ENCODE results near the gene LRRK1.

Gene LRRK1

DNA sequence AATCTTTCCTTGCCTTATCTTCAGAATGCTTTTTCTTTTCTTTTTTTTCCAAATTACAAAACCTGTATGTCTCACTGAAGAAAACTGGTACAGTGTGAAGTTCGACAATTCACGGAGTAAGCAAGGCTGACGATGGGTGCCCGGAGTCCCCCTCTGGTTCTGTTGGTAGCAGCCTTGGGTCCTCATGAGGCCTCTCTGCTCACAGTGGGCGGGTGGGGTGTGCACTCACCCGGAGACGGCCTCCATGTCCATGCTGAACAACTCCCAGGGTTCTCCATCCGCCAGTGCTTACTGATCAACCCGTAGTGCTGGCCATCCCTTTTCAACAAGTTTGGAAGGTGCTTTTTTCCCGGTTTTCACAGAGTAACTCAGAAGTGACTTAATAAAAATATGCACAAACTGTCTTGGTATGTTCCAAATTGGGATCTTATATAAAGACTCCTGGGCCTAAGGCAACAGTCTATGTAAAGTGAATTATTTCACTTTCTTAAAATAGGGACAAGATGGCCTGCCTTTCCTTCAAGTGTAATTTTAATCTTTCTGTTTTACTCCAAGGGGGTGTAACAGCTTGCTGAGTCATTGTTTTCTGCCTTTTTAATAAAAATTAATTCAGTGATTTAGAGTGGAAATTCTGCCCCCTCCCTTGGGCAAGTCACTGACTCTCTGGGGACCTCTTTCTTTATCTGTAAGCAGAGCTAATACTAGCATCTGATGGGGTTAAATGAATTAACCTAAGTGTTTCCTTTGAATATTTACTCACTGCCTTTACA is 23.7 kb downstream of the LRRK1 start:
- Histone ChIP-seq H3K36me3 (ENCODE audit: control insufficient read depth in 1 of 2, insufficient read depth in 2 of 2, low read length in 2 of 2) (no peaks in the 10 kb centered on the region), H3K4me3 (ENCODE audit: low read depth in 1 of 2, low read length in 2 of 2) (no peak overlapping the region)

DNA sequence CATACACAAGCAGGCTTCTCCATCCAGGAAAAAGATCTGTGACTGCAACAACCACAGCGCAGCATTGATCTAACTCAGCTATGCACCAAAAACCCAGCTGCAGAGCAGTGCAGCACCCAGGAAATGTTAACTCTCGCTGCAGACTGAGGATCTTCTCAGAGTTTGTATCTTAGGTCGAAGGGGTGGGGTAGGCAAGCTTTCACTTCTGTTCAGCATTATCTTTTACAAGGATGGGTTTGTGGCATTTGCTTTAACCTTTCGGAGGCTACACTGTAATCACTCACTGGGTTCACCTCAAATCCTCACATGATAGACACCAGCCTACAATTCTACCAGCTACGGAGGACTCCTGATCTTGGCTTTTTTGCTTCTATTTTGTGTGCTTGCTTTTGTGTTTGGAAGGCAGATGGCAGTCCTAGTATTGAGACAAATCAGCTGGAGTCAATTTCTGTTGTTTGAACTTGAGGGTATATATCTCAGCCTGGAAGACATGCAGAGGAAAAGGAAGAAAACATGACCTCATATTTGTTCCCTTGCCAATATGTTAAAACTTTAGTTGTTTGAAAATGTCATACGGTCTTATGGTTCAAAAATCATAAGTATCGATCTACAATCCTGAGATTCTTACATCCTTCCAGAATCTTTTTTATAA is 25.2 kb downstream of the LRRK1 start:
- no peaks in the 10 kb centered on the region for H3K27me3 ChIP-seq (ENCODE audit: low read depth, low read length)
- peaks cover 4% of the 10 kb centered on the region in 2 donors for H3K4me1 ChIP-seq (ENCODE audit: control insufficient read depth in 1 of 2, insufficient read depth in 2 of 2, low read length in 2 of 2)
- H3K36me3 ChIP-seq (ENCODE audit: control insufficient read depth in 1 of 2, insufficient read depth in 2 of 2, low read length in 2 of 2) = no peaks in the 10 kb centered on the region
- no peaks in the 10 kb centered on the region for H3K9me3 ChIP-seq (ENCODE audit: control insufficient read depth in 1 of 2, low read length in 2 of 2)
- no peak overlapping the region for H3K27ac ChIP-seq (ENCODE audit: low read length)
- no peak overlapping the region for H3K4me3 ChIP-seq (ENCODE audit: low read depth in 1 of 2, low read length in 2 of 2)

More for the DNA sequence above, 23.7 kb downstream of the LRRK1 start:
- no peaks in the 10 kb centered on the region for H3K27me3 ChIP-seq (ENCODE audit: low read depth, low read length)
- H3K27ac ChIP-seq (ENCODE audit: low read length) = no peak overlapping the region
- H3K4me1 ChIP-seq (ENCODE audit: control insufficient read depth in 1 of 2, insufficient read depth in 2 of 2, low read length in 2 of 2) = peaks cover 3 to 4% of the 10 kb centered on the region in 2 donors
- no peaks in the 10 kb centered on the region for H3K9me3 ChIP-seq (ENCODE audit: control insufficient read depth in 1 of 2, low read length in 2 of 2)

DNA sequence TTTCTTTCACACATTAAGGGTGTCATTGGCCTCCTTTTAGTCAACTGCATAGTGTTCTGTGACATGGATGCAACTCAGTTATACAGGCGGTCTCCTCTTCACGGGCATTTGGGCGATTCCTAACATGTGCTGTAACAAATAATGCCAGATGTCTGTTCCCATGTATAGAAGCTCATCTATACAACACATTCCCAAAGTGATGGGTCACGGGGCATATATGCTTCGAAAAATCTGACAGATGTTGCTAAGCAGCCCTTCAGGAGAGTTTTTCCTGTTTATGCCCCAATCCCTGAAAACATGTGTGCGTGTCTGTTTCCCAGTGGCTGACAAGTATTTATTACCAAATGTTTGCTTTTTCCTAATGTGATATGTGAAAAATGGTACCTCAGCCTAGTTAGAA is 25.8 kb downstream of the LRRK1 start:
- H3K4me3 ChIP-seq (ENCODE audit: low read depth in 1 of 2, low read length in 2 of 2) = no peak overlapping the region
- H3K27ac ChIP-seq (ENCODE audit: low read length) = no peak overlapping the region
- no peaks in the 10 kb centered on the region for H3K36me3 ChIP-seq (ENCODE audit: control insufficient read depth in 1 of 2, insufficient read depth in 2 of 2, low read length in 2 of 2)
- no peaks in the 10 kb centered on the region for H3K9me3 ChIP-seq (ENCODE audit: control insufficient read depth in 1 of 2, low read length in 2 of 2)
- H3K27me3 ChIP-seq (ENCODE audit: low read depth, low read length) = no peaks in the 10 kb centered on the region
- H3K4me1 ChIP-seq (ENCODE audit: control insufficient read depth in 1 of 2, insufficient read depth in 2 of 2, low read length in 2 of 2) = peaks cover 4% of the 10 kb centered on the region in 2 donors

DNA sequence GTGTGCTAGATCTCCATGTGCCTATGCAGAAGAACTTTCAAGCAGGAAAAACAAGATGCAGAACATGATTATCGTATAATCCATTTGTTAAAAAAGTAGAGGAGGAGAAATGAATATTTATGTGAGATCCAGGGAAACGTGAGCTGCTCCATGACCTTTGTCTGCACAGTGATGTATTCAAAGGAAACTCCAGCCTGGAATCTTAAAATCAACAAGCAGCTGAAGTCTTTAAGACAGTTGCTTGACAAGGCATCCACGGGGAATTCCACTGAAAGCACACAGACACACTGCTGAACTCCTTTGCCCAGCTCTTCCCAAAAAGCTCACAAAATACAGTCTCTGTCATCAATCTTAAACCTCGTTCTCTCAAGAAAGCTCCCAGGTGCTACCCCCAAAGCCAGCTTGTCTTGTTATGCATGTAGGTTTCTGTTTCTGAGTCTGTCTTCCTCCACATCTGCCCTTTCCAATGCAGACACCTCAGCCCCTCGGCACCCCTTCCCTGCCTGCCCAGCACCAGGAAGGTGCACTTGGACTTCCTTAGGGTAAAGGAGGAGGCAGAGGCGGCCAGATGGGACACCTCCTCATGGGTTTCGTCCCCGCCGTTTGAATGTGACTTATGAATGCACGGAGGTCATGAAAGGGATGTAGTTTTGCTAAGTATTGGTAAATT is 28.7 kb downstream of the LRRK1 start:
- Histone ChIP-seq H3K27ac (ENCODE audit: low read length) (no peak overlapping the region), H3K4me1 (ENCODE audit: control insufficient read depth in 1 of 2, insufficient read depth in 2 of 2, low read length in 2 of 2) (peaks cover 4% of the 10 kb centered on the region in 2 donors), H3K36me3 (ENCODE audit: control insufficient read depth in 1 of 2, insufficient read depth in 2 of 2, low read length in 2 of 2) (no peaks in the 10 kb centered on the region), H3K4me3 (ENCODE audit: low read depth in 1 of 2, low read length in 2 of 2) (no peak overlapping the region), H3K9me3 (ENCODE audit: control insufficient read depth in 1 of 2, low read length in 2 of 2) (no peaks in the 10 kb centered on the region), H3K27me3 (ENCODE audit: low read depth, low read length) (no peaks in the 10 kb centered on the region)

DNA sequence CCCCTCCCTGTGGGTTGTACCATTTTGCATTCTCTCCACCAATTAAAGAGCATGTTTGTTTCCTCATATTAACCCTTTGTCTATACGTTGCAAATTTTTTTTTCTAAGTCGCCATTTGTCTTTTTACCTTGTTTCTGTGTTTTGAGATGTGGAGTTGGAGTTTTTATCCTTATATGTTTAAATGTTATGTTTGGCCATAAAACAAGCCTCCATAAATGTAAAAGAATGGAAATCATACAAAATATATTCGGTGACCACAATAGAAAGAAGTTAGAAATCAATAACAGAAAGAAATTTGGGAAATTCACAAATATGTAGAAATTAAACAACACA is 29.2 kb downstream of the LRRK1 start:
- H3K36me3 ChIP-seq (ENCODE audit: control insufficient read depth in 1 of 2, insufficient read depth in 2 of 2, low read length in 2 of 2) = no peaks in the 10 kb centered on the region
- no peaks in the 10 kb centered on the region for H3K9me3 ChIP-seq (ENCODE audit: control insufficient read depth in 1 of 2, low read length in 2 of 2)
- H3K27me3 ChIP-seq (ENCODE audit: low read depth, low read length) = no peaks in the 10 kb centered on the region
- H3K4me1 ChIP-seq (ENCODE audit: control insufficient read depth in 1 of 2, insufficient read depth in 2 of 2, low read length in 2 of 2) = peaks cover 4% of the 10 kb centered on the region in 2 donors
- no peak overlapping the region for H3K4me3 ChIP-seq (ENCODE audit: low read depth in 1 of 2, low read length in 2 of 2)
- H3K27ac ChIP-seq (ENCODE audit: low read length) = no peak overlapping the region

DNA sequence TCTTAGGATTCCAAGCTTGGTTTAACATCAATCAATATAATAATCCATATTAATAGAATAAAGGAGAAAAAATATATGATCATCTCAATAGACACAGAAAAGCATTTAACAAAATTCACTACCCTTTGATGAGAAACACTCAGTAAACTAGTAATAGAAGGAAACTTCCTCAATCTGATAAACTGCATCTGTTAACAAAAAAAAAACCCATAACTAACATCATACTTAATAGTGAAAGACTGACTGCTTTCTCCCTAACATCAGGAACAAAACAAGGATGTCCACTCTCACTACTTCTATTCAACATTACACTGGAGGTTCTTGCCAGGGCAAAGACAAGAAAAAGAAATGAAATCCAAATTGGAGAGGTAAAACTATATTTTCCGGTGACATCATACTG is 30.5 kb downstream of the LRRK1 start:
- H3K27me3 ChIP-seq (ENCODE audit: low read depth, low read length) = no peaks in the 10 kb centered on the region
- peaks cover 0 to 4% of the 10 kb centered on the region in 2 donors for H3K4me1 ChIP-seq (ENCODE audit: control insufficient read depth in 1 of 2, insufficient read depth in 2 of 2, low read length in 2 of 2)
- H3K27ac ChIP-seq (ENCODE audit: low read length) = no peak overlapping the region
- no peak overlapping the region for H3K4me3 ChIP-seq (ENCODE audit: low read depth in 1 of 2, low read length in 2 of 2)
- no peaks in the 10 kb centered on the region for H3K9me3 ChIP-seq (ENCODE audit: control insufficient read depth in 1 of 2, low read length in 2 of 2)
- no peaks in the 10 kb centered on the region for H3K36me3 ChIP-seq (ENCODE audit: control insufficient read depth in 1 of 2, insufficient read depth in 2 of 2, low read length in 2 of 2)

DNA sequence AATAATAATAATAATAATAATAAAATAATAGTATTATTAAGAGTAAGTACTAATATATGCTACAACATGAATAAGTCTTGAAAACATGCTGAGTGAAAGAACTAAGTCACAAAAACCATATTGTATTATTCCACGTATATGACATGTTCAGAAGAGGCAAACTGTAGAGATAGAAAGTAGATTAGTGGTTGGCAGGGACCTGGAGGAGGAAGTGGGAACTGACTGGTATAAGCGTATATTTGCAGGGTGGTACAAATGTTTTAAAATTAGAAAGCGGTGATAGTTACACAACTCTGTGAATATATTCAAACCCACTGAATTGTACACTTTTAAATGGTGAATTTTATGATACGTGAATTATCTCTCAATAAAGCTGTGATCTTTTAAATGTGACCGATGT is 32.8 kb downstream of the LRRK1 start:
- Histone ChIP-seq H3K27ac (ENCODE audit: low read length) (no peak overlapping the region), H3K9me3 (ENCODE audit: control insufficient read depth in 1 of 2, low read length in 2 of 2) (no peaks in the 10 kb centered on the region), H3K4me1 (ENCODE audit: control insufficient read depth in 1 of 2, insufficient read depth in 2 of 2, low read length in 2 of 2) (peaks cover 0 to 4% of the 10 kb centered on the region in 2 donors), H3K36me3 (ENCODE audit: control insufficient read depth in 1 of 2, insufficient read depth in 2 of 2, low read length in 2 of 2) (no peaks in the 10 kb centered on the region), H3K4me3 (ENCODE audit: low read depth in 1 of 2, low read length in 2 of 2) (no peak overlapping the region), H3K27me3 (ENCODE audit: low read depth, low read length) (no peaks in the 10 kb centered on the region)

DNA sequence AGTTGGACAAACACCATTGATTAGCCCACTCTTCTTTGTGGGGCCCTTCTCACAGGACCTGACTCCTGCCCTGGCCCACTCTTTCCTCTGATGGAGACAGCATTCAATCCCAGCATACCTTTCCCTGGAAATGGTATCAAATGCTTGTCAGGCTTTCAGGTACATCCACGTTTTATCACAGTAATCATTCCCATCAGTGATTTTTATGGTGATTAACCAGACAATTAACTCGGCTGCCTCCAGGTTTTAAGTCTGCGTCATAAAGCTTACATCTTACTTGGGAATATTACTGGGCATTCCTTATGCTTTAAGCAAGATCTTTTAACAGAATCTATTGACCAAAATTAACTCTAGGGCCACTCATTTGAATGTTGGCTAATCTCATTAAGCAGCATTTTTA is 33.4 kb downstream of the LRRK1 start:
- Histone ChIP-seq H3K4me3 (ENCODE audit: low read depth in 1 of 2, low read length in 2 of 2) (no peak overlapping the region), H3K27me3 (ENCODE audit: low read depth, low read length) (no peaks in the 10 kb centered on the region), H3K4me1 (ENCODE audit: control insufficient read depth in 1 of 2, insufficient read depth in 2 of 2, low read length in 2 of 2) (peaks cover 0 to 4% of the 10 kb centered on the region in 2 donors), H3K9me3 (ENCODE audit: control insufficient read depth in 1 of 2, low read length in 2 of 2) (no peaks in the 10 kb centered on the region), H3K27ac (ENCODE audit: low read length) (no peak overlapping the region), H3K36me3 (ENCODE audit: control insufficient read depth in 1 of 2, insufficient read depth in 2 of 2, low read length in 2 of 2) (no peaks in the 10 kb centered on the region)

DNA sequence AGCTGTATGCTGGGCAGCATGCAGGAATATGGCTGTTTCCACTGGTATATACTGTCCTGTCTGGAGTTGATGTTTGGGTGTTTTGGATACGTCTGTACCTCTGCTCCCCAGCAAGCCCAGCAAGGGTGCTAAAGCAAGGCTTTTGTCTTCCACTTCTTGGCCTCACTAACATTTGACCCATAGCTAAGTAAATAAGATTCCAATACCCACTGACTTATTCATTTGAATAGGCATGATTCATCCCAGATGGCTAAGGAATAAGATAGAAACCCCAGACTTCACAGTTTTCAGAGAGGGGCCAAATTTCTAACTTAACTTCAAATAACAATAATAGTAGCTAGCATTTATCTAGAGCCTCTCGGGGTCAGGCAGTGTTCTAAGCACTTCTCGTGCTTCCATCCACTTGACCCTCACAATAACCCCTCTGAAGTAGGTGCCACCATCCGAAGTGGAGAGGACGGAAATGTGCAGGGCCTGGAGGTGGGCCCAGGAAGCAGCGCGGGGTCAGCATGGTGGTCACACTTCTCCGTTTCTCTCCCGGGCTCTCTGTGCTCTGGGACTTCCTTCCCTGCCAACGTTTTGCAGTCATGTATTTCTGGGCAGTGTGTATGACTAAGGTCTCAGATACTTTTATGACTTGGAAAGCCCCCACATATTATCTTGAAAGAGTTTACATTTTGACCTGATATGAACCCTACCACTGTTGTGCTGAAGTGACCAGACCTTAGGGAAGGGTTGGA is 39.3 kb downstream of the LRRK1 start:
- Histone ChIP-seq H3K27ac (ENCODE audit: low read length) (no peak overlapping the region), H3K9me3 (ENCODE audit: control insufficient read depth in 1 of 2, low read length in 2 of 2) (no peaks in the 10 kb centered on the region), H3K27me3 (ENCODE audit: low read depth, low read length) (no peaks in the 10 kb centered on the region), H3K4me3 (ENCODE audit: low read depth in 1 of 2, low read length in 2 of 2) (no peak overlapping the region), H3K4me1 (ENCODE audit: control insufficient read depth in 1 of 2, insufficient read depth in 2 of 2, low read length in 2 of 2) (no peaks in the 10 kb centered on the region), H3K36me3 (ENCODE audit: control insufficient read depth in 1 of 2, insufficient read depth in 2 of 2, low read length in 2 of 2) (no peaks in the 10 kb centered on the region)

DNA sequence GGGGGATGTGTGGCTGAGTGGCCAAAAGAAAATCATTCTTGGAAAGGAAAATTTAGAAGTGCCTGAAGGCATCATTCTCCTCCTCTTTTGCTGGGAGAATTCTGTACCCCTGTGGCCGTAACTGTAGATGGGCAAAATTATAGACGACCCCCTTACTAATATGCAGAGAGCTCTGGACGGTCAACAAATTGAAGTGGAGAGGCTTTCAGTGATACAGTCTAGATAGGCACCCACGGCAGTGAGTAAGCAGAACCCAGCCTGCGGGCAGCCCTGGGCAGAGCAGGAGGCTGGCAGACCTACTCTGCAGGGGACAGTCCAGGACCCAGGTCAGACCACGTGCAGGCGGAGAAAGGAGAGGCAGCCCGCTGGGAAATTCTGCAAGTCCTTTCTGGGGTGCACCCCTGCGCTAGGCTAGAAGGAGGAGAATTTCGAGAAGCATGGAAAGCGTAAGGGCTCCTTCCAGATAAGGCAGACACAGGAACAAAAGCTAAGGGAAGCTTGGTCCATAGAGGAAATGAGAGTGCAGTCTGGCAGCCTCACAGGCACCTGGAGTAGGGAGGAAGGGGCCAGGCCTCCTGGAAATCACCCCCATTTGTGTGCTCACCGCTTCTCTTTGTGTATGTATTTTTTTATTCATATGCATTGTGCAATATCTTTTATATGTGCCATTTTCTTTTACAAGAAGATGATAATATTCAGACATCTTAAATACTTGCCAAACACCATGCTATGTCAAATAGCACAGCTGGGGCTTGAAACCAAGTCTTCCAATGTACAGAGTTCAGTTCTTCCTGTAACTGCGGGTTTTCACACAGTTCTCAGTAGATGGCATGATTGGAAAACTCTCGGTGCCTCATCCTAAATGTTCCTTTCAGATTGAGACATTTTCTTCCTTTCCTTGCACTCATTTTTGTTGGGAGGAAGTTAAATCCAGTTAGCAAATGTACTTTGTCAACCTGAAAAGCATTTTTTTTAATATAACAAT is 40.2 kb downstream of the LRRK1 start:
- no peaks in the 10 kb centered on the region for H3K36me3 ChIP-seq (ENCODE audit: control insufficient read depth in 1 of 2, insufficient read depth in 2 of 2, low read length in 2 of 2)
- H3K27ac ChIP-seq (ENCODE audit: low read length) = no peak overlapping the region
- H3K4me1 ChIP-seq (ENCODE audit: control insufficient read depth in 1 of 2, insufficient read depth in 2 of 2, low read length in 2 of 2) = no peaks in the 10 kb centered on the region

More for the DNA sequence above, 40.2 kb downstream of the LRRK1 start:
- Histone ChIP-seq H3K4me3 (ENCODE audit: low read depth in 1 of 2, low read length in 2 of 2) (no peak overlapping the region), H3K27me3 (ENCODE audit: low read depth, low read length) (no peaks in the 10 kb centered on the region), H3K9me3 (ENCODE audit: control insufficient read depth in 1 of 2, low read length in 2 of 2) (no peaks in the 10 kb centered on the region)
